AG04450 (cell line): Measurements from ENCODE around the gene RPTOR. TPM values are rescaled to one million over a fixed set of nuclear protein-coding genes. Genes with fewer than 3 reads are reported as not detected.

Experiments used
- CTCF ChIA-PET: fragments of 300-600, 350-600 bp; formaldehyde crosslinking; extraction: SDS; loops from one replicate; lab custom pipeline; 2022; ENCODE audit warnings: antibody characterized with exemption, inconsistent platforms; lab: Charles Lee
- POLR2A ChIA-PET: fragments of 350-600 bp; formaldehyde crosslinking; extraction: SDS; loops from one replicate; lab custom pipeline; 2021; ENCODE audit warnings: antibody characterized with exemption, inconsistent platforms; lab: Yijun Ruan, JAX
- DNase-seq: peaks from one replicate; pipeline ENCODE4 v3.0.0-alpha.2; 2011; ENCODE audit warnings: low read depth, low spot score
- H3K27ac ChIP-seq: one replicate; pipeline ENCODE4 v1.5.1; 2012; ENCODE audit warnings: low read depth, low read length, control low read depth
- H3K27me3 ChIP-seq: one replicate; pipeline ENCODE4 v1.6.0; 2012; ENCODE audit warnings: low read length; ENCODE audit not compliant: control insufficient read depth, insufficient read depth
- H3K4me3 ChIP-seq: 2 replicates; pipeline ENCODE4 v1.5.1; 2011; ENCODE audit warnings: mild to moderate bottlenecking, low read depth, low read length, control low read depth
- H3K9me3 ChIP-seq: 2 replicates; pipeline ENCODE4 v1.5.1; 2012; ENCODE audit warnings: low read length; ENCODE audit not compliant: control insufficient read depth, insufficient read depth
- CTCF ChIP-seq: IDR thresholded peaks from 2 replicates; pipeline ENCODE4 v1.5.1; 2011; ENCODE audit warnings: low read depth, low read length, control low read depth, inconsistent platforms
- polyA plus RNA-seq: library from polyadenylated mRNA; depleted of rRNA; stranded (reverse); fragments of >200 nt; gene quantifications from 2 replicates; pipeline ENCODE4 v1.2.3, GENCODE V29; 2011

Gene RPTOR
- polyA plus RNA-seq, 1 experiment = 6.2 TPM

GRCh38 chr17:80781211-80781610 is 236.6 kb downstream of the RPTOR start:
- no peak for TF ChIP-seq CTCF
- ChIA-PET POLR2A (no interaction called here), CTCF (no interaction called here)
- Histone ChIP-seq H3K9me3 (peaks cover 8% of the 10 kb centered on the region; the same call in 1 of the 2 replicates), H3K4me3 (no peak overlapping the region), H3K27me3 (no peaks in the 10 kb centered on the region), H3K27ac (no peak overlapping the region)
- no peak for DNase-seq

- ChIA-PET POLR2A (no interaction called here), CTCF (no interaction called here)
- no peak for TF ChIP-seq CTCF
- DNase-seq = no peak
- Histone ChIP-seq H3K9me3 (peaks cover 8% of the 10 kb centered on the region; the same call in 1 of the 2 replicates), H3K27me3 (no peaks in the 10 kb centered on the region), H3K27ac (no peak overlapping the region), H3K4me3 (no peak overlapping the region)
These were observed 237.2 kb downstream of the RPTOR start for GRCh38 chr17:80781807-80782277.

GRCh38 chr17:80782536-80783427 is 238.1 kb downstream of the RPTOR start:
- POLR2A ChIA-PET = interaction anchor here (0.6 to 0.7 kb wide), 2 partner anchors 10 to 19 kb away, joined by 3 to 7 read pairs; no protein-coding TSS in a partner anchor
- Histone ChIP-seq H3K9me3 (peaks cover 8% of the 10 kb centered on the region; the same call in 1 of the 2 replicates), H3K27me3 (no peaks in the 10 kb centered on the region), H3K4me3 (no peak overlapping the region), H3K27ac (no peak overlapping the region)
- CTCF ChIA-PET = no interaction called here
- no peak for TF ChIP-seq CTCF
- no peak for DNase-seq

- POLR2A ChIA-PET = interaction anchor here (0.6 to 0.7 kb wide), 2 partner anchors 9 to 19 kb away, joined by 3 to 7 read pairs; no protein-coding TSS in a partner anchor
- CTCF ChIA-PET = no interaction called here
- Histone ChIP-seq H3K27me3 (no peaks in the 10 kb centered on the region), H3K4me3 (no peak overlapping the region), H3K27ac (no peak overlapping the region), H3K9me3 (peaks cover 8% of the 10 kb centered on the region; the same call in 1 of the 2 replicates)
- DNase-seq = no peak
- TF ChIP-seq CTCF = no peak
These were observed 238.8 kb downstream of the RPTOR start for GRCh38 chr17:80783486-80783885.

DNA sequence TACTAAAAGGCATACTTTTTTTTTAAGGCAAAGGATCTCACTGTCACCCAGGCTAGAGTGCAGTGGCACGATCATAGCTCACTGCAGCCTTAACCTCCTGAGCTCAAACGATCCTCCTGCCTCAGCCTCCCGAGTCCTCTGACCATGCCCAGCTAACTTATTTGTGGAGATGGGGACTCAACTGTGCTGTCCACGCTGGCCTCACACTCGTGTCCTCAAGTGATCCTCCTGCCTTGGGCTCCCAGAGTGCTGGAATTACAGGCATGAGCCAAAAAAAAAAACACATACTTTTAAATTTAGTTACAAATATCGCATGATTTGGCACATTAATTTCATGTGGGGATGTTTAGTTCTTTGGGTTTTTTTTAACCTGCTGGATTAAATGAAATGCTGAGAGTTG is 239.3 kb downstream of the RPTOR start:
- TF ChIP-seq CTCF = no peak
- no peak overlapping the region for H3K4me3 ChIP-seq
- ChIA-PET CTCF (no interaction called here), POLR2A (interaction anchor here (0.7 kb wide), 1 partner anchor 8 kb away, joined by 3 read pairs; no protein-coding TSS in a partner anchor)
- no peaks in the 10 kb centered on the region for H3K27me3 ChIP-seq
- H3K9me3 ChIP-seq = peaks cover 8% of the 10 kb centered on the region; the same call in 1 of the 2 replicates
- DNase-seq = no peak
- H3K27ac ChIP-seq = no peak overlapping the region
